ENCODE measurements around the gene ANKUB1.
A peak's percentile ranks its signal among the peaks of the same experiment; 100 is the strongest.
"Not testable (repeated sequence)": the region's sequence is repeated elsewhere in the genome, so short reads cannot be mapped to it uniquely, and the experiment has no call there.

Gene ANKUB1

GRCh38 chr3:149792452-149793270 lies at the start of gene ANKUB1:
Gene ANKUB1 (minus strand): TSS chr3:149792554. CDS start chr3:149792366, 188 bp downstream.
- DNase-seq: no peak

DNA sequence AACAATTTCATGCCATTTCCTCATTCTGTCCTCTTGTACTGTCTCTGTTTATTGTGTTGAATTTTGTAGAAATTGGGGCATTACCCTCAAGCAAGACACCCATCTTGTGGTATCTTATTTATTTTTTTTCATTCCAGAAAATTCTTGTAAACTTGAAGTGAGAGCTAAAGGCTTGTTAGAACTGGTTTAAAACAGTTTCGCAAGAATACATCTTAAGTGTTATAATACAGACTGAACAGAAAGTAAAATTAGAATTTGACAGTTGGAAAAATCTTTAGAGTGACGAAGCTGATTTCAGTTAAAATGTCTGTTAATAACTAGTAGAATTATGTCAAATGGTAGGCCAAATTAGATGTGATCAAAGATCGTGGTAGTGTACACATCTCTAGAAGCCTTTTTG lies 47.5 kb upstream of the ANKUB1 start:
- no peak for DNase-seq

- DNase-seq: not testable (repeated sequence)
These were observed 47.1 kb upstream of the ANKUB1 start for GRCh38 chr3:149839469-149839868.

DNA sequence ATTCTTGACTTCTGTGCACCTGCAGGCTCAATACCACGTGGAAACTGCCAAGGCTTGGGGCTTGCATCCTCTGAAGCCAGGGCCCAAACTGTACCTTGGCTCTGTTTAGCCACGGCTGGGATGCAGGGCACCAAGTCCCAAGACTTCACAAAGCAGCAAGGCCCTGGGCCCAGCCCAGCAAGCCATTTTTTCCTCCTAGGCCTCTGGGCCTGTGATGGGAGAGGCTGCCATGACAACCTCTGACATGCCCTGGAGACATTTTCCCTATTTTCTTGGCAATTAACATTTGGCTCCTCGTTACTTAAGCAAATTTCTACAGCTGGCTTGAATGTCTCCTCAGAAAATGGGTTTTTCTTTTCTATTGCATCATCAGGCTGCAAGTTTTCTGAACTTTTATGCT lies 46.1 kb upstream of the ANKUB1 start:
- DNase-seq: not testable (repeated sequence)

DNA sequence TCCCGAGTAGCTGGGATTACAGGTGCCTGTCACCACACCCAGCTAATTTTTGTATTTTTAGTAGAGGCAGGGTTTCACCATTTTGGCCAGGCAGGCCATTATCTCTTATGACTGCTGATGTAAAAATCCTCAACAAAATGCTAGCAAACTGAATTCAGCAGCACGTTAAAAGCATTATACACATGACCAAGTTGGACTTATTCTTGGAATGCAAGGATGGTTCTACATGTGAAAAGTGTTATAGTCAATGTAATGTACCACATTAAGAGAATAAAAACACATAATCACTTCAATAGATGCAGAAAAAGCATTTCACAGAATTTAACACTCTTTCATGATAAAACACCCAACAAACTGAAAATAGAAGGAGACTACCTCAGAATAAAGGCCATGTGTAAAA lies 40.9 kb upstream of the ANKUB1 start:
- no peak for DNase-seq

DNA sequence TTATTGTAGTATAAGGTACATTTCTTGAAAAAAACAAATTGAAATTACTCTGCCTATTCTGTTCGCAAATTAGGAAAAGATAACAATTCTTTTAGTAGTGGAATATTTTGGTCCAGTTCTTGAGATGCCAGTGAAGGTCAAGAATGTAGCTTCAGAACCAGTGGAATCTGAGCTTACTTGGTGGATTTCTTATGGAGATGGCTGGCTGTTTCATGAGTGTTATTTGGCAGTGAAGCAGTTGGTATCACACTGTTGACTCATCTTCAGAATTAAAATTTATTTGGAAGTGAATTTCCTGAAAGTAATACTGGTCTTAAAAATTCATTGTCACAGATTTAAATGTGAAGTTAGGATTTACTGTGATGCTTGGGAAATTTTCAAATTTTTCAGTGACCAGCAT lies 39.7 kb upstream of the ANKUB1 start:
- no peak for DNase-seq

GRCh38 chr3:149831321-149831720 lies 39.0 kb upstream of the ANKUB1 start:
- DNase-seq: no peak

- DNase-seq: no peak
These were observed 38.5 kb upstream of the ANKUB1 start for GRCh38 chr3:149830902-149831301.

DNA sequence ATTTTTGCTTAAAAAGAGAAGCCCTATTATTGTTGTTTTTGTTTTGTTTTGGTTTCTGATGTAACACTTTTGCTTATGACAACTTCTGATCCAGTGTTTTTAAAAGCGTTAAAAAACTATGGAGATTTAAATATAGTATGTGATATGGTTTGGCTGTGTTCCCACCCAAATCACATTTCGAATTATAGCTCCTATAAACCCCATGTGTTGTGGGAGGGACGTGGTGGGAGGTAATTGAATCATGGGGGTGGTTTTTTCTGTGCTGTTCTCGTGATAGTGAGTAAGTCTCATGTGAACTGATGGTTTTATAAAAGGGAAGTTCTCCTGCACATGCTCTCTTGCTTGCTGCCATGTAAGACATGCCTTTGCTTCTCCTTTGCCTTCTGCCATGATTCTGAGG lies 37.3 kb upstream of the ANKUB1 start:
- DNase-seq: not testable (repeated sequence)

DNA sequence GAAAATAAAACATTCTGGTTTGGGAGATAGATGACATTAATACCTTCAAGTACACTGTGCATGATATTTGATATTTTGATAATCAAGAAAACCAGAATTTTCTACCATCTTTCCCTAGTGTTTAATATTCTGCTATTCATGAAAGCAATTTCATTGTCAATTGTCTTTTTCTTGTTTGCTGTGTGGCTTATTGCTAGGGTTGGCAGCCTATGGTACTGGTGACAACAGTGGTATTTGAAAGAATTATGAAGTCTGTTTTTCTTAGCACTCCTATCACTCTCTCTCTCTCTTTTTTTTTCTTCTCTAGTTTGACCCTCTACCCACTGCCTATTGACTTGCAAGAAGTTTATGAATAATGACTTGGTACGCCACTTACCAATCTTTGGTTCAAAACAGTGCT lies 36.0 kb upstream of the ANKUB1 start:
- no peak for DNase-seq

- no peak for DNase-seq
These were observed 34.3 kb upstream of the ANKUB1 start for GRCh38 chr3:149826636-149827035.

GRCh38 chr3:149820183-149820582 lies 27.8 kb upstream of the ANKUB1 start:
- DNase-seq: no peak

- no peak for DNase-seq
These were observed 27.1 kb upstream of the ANKUB1 start for GRCh38 chr3:149819432-149819831.

DNA sequence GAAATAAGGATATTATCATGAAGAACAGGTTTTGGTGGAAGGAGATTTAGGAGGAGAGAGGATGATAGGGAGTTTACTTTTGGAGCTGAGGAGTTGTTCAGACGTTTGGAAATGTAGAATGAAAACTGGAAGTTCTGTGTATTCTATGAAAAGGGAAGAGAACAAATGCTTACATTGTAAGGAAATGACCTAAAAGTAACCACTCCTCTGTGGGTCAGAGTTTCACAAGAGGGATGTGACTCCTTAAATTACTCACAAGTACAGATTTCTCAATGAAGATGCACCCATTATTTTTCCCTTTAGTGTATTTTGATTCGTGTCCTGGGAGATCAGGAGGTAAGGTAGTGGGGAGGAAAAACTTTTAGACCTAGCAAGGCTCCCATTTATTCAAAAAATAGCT lies 24.6 kb upstream of the ANKUB1 start:
- no peak for DNase-seq

- DNase-seq: no peak
These were observed 24.0 kb upstream of the ANKUB1 start for GRCh38 chr3:149816311-149816710.

DNA sequence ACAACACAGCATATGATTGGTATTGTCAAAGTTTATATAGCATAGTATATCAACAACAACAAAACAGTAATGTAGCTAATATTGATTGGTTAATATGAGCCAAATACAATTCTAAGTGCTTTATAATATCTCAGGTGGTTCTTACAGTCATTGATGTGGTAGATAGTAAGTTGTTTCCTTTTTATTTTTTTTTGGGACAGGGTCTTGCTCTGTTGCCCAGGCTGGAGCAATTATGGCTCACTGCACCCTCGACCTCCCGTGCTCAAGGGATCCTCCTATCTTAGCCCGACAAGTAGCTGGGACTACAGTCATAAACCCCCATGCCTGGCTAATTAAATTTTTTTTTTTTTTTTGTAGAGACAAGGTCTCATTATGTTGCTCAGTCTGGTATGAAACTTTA lies 23.4 kb upstream of the ANKUB1 start:
- DNase-seq: no peak

GRCh38 chr3:149815321-149815720 lies 23.0 kb upstream of the ANKUB1 start:
- no peak for DNase-seq

- peak in 40 of 58 donors; percentile 2 to 79 (median 36) for DNase-seq
These were observed 21.3 kb upstream of the ANKUB1 start for GRCh38 chr3:149813367-149814281.

GRCh38 chr3:149812606-149813366 lies 20.4 kb upstream of the ANKUB1 start, which contains the start of gene RNF13:
Gene RNF13 (plus strand): TSS chr3:149813215. CDS start chr3:149846027, 32,812 bp downstream.
- peak; percentile 83 to 100 (median 97) for DNase-seq

GRCh38 chr3:149812165-149812605 lies 19.8 kb upstream of the ANKUB1 start:
- DNase-seq: peak in 14 of 58 donors; percentile 30 to 84 (median 68)

- DNase-seq: no peak
These were observed 18.5 kb upstream of the ANKUB1 start for GRCh38 chr3:149810846-149811245.

Measured in anterior cingulate cortex (tissue), 58 donors.